Mesangial cell (primary cell): ENCODE measurements around the gene WDR6. TPM values are rescaled to one million over a fixed set of nuclear protein-coding genes. Genes with fewer than 3 reads are reported as not detected.

ENCODE experiments used
- total RNA-seq: library from RNA; depleted of rRNA; stranded (reverse); fragments of >200 nt; gene quantifications from 2 replicates; pipeline ENCODE4 v1.2.3, GENCODE V29; 2015

WDR6 gene
- 89.0 and 128 TPM in 2 replicates for total RNA-seq

GRCh38 chr3:49007068-49007770, at the start of gene WDR6:
Gene WDR6 (plus strand): TSS chr3:49007391. CDS start chr3:49007432, 41 bp downstream.

GRCh38 chr3:48989796-48990635, 17.2 kb upstream of the WDR6 start, which contains the start of gene P4HTM:
Gene P4HTM (plus strand): TSS chr3:48990241. CDS start chr3:48990257, 16 bp downstream.

GRCh38 chr3:49017971-49018706, 10.9 kb downstream of the WDR6 start, which contains the start of gene DALRD3:
Gene DALRD3 (minus strand): TSS chr3:49018580. CDS start chr3:49018564, 16 bp downstream.

GRCh38 chr3:49021813-49022687, 14.9 kb downstream of the WDR6 start, which contains the start of gene NDUFAF3:
Gene NDUFAF3 (plus strand): TSS chr3:49022121. CDS start chr3:49022145, 24 bp downstream.

GRCh38 chr3:49028673-49029562, 21.7 kb downstream of the WDR6 start, which contains the start of gene IMPDH2:
Gene IMPDH2 (minus strand): TSS chr3:49029398. CDS start chr3:49029350, 48 bp downstream.

Other genes with a start within 250 kb of the WDR6 start
- 21.8 and 27.9 TPM in 2 replicates for gene PRKAR2A, start 159.5 kb upstream of the WDR6 start, total RNA-seq
- 8.6 and 13.1 TPM in 2 replicates for gene SLC25A20, start 108.5 kb upstream of the WDR6 start, total RNA-seq
- 72.1 and 85.6 TPM in 2 replicates for gene ARIH2, start 88.5 kb upstream of the WDR6 start, total RNA-seq
- 16.3 and 82.8 TPM in 2 replicates for gene P4HTM, start 17.1 kb upstream of the WDR6 start, total RNA-seq
- 57.8 and 89.2 TPM in 2 replicates for gene DALRD3, start 11.2 kb downstream of the WDR6 start, total RNA-seq
- gene NDUFAF3, start 14.7 kb downstream of the WDR6 start, total RNA-seq, result 212 and 249 TPM in 2 replicates
- 182 and 193 TPM in 2 replicates for gene IMPDH2, start 22.0 kb downstream of the WDR6 start, total RNA-seq
- gene QRICH1, start 86.7 kb downstream of the WDR6 start, total RNA-seq, result 70.0 and 78.2 TPM in 2 replicates
- 362 and 497 TPM in 2 replicates for gene QARS1, start 97.4 kb downstream of the WDR6 start, total RNA-seq
- 38.1 and 55.4 TPM in 2 replicates for gene USP19, start 113.4 kb downstream of the WDR6 start, total RNA-seq
- gene LAMB2, start 125.7 kb downstream of the WDR6 start, total RNA-seq, result 209 and 412 TPM in 2 replicates
- 32.4 and 33.2 TPM in 2 replicates for gene CCDC71, start 158.9 kb downstream of the WDR6 start, total RNA-seq
- gene KLHDC8B, start 164.2 kb downstream of the WDR6 start, total RNA-seq, result 10.1 and 37.6 TPM in 2 replicates